HepG2 (cell line): ENCODE measurements around the gene PLPPR3. TPM values are rescaled to one million over a fixed set of nuclear protein-coding genes. Genes with fewer than 3 reads are reported as not detected.
A peak's percentile ranks its signal among the peaks of the same experiment; 100 is the strongest.

ENCODE experiments used
- FIP1L1 ChIP-seq: fragments of 200-400 bp; formaldehyde crosslinking; IDR thresholded peaks from 2 replicates; pipeline ENCODE4 v1.6.1; 2018; ENCODE audit warnings: low read depth, mild to moderate bottlenecking, low read length, moderate library complexity, borderline replicate concordance; ENCODE audit not compliant: insufficient read depth
- HIVEP1 ChIP-seq: sonication (generic); formaldehyde crosslinking; IDR thresholded peaks from 2 replicates; pipeline ENCODE4 v1.4.0; 2020; ENCODE audit warnings: mild to moderate bottlenecking, missing genetic modification reagents
- KAT2B ChIP-seq: fragments of 150-350 bp; IDR thresholded peaks from 2 replicates; pipeline ENCODE4 v1.6.1; 2014; ENCODE audit warnings: low read depth, low read length, borderline replicate concordance
- NR3C1 ChIP-seq: sonication (generic); formaldehyde crosslinking; IDR thresholded peaks from 2 replicates; pipeline ENCODE4 v1.4.0; 2020; ENCODE audit warnings: missing genetic modification reagents
- ZFP41 ChIP-seq: sonication (generic); formaldehyde crosslinking; IDR thresholded peaks from 2 replicates; pipeline ENCODE4 v1.4.0; 2020; ENCODE audit warnings: mild to moderate bottlenecking, missing genetic modification reagents, borderline replicate concordance
- ZIK1 ChIP-seq: sonication (generic); formaldehyde crosslinking; IDR thresholded peaks from 2 replicates; pipeline ENCODE4 v1.5.0; 2020; ENCODE audit warnings: mild to moderate bottlenecking, low read depth, missing genetic modification reagents, borderline replicate concordance
- ZNF317 ChIP-seq: sonication (generic); formaldehyde crosslinking; IDR thresholded peaks from 2 replicates; pipeline ENCODE4 v1.5.0; 2020; ENCODE audit warnings: mild to moderate bottlenecking, missing genetic modification reagents
- ZNF350 ChIP-seq: sonication (generic); formaldehyde crosslinking; IDR thresholded peaks from 2 replicates; pipeline ENCODE4 v1.4.0; 2020; ENCODE audit warnings: mild to moderate bottlenecking, low read depth, missing genetic modification reagents, borderline replicate concordance
- ZNF432 ChIP-seq: sonication (generic); formaldehyde crosslinking; IDR thresholded peaks from 2 replicates; pipeline ENCODE4 v1.5.0; 2020; ENCODE audit warnings: missing genetic modification reagents, mild to moderate bottlenecking, borderline replicate concordance
- ZNF629 ChIP-seq: sonication (generic); formaldehyde crosslinking; conservative IDR thresholded peaks from 2 replicates; pipeline ENCODE4 v1.5.0; 2020; ENCODE audit warnings: missing genetic modification reagents
- ZNF792 ChIP-seq: IDR thresholded peaks from 2 replicates; pipeline ENCODE4 v1.6.1; 2016
- polyA plus RNA-seq, 8 experiments: library from polyadenylated mRNA; depleted of rRNA in 3 of 8; stranded (reverse) in 7 of 8; unstranded in 1 of 8; fragments of >200 nt; fragmentation: Illumina TruSeq in 4 of 8; extraction: Trizol in 4 of 8; gene quantifications; 2 replicates each; pipeline versions ENCODE4 v1.2.1 to v1.2.3, GENCODE V29; 2011 to 2016; ENCODE audit warnings: low read depth in 4 of 8, missing spikeins in 1 of 8, mixed read lengths in 1 of 8; ENCODE audit not compliant: insufficient read depth in 1 of 8
- total RNA-seq, 5 experiments: library from RNA; depleted of rRNA; stranded (reverse); fragments of >200 nt; fragmentation: Illumina TruSeq; extraction: Trizol; gene quantifications; 2 replicates each; pipeline ENCODE4 v1.2.3, GENCODE V29; 2016; ENCODE audit warnings: low read depth in 1 of 5
- TF ChIP-seq, protein P1 (sequence below): sonication (generic); formaldehyde crosslinking; IDR thresholded peaks from 2 replicates; pipeline ENCODE4 v1.8.1; 2023; ENCODE audit warnings: mild to moderate bottlenecking, moderate library complexity, missing genetic modification reagents
- TF ChIP-seq, protein P2 (sequence below): sonication (generic); formaldehyde crosslinking; IDR thresholded peaks from 2 replicates; pipeline ENCODE4 v1.4.0; 2020; ENCODE audit warnings: missing genetic modification reagents
- TF ChIP-seq, protein P3 (sequence below): sonication (generic); formaldehyde crosslinking; IDR thresholded peaks from 2 replicates; pipeline ENCODE4 v1.4.0; 2020; ENCODE audit warnings: missing genetic modification reagents
- TF ChIP-seq, protein P4 (sequence below): sonication (generic); formaldehyde crosslinking; IDR thresholded peaks from 2 replicates; pipeline ENCODE4 v1.4.0; 2020; ENCODE audit warnings: mild to moderate bottlenecking, missing genetic modification reagents

Gene PLPPR3
- total and polyA plus RNA-seq, 2 of the 13 experiments (the other 11 are each of a cell fraction or from before 2014, with no cell fraction given): 0.07 to 0.16 TPM

DNA sequence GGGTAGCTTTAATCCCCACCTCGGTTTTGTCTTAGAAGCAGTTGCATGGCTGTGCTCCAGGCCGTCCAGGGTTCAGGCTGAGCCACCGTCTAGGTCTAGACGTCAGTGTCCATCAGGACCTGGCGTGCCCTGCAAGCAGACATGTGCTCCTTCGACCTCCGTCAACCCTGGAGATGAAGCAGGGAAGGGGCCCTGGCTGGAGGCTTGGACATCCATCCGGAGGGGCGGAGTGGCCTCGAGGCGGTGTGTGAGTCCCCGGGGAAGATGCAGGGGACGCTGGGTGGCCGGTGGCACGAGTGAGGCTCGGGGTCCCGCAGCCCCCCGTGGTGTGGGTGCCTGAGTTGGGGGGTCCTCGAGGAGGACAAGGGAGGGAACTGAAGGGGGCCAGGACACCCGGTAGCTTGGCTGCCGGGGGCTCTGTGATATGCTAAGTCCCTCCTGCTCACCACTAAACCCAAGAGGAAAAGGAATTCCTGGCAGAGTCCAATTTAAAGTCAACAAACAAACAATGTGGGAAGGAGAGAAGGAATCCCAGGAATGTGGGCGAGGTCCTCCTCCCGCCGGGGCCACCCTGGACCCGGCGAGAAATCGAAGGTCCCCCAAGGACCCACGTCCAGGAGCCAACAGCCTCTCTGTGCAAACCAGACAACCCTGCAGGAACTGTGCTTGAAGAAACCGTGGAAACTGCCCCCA lies 39.4 kb downstream of the PLPPR3 start (continued):
- TF ChIP-seq, protein P1, sequence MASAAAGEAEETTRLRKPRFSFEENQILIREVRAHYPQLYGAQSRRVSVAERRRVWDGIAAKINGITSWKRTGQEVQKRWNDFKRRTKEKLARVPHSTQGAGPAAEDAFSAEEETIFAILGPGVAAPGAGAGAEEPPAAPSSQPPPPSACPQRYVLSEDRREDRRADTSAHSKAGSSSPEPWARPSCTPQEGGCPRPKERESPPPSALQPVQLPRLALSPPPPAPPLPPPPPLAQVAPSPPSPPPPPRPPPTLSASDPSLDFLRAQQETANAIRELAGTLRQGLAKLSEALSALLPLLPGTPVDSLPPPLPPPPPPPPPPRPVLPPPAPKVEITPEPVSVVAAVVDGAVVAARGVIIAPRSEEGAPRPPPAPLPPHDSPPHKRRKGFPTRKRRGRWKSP (CRISPR knock-in tag): no peak
- TF ChIP-seq KAT2B (no peak), HIVEP1 (peak; percentile 15; the same call in 1 of the 2 replicates), ZFP41 (CRISPR knock-in tag) (no peak), ZNF629 (no peak), FIP1L1 (no peak), ZIK1 (CRISPR knock-in tag) (no peak), ZNF432 (CRISPR knock-in tag) (no peak), ZNF792 (CRISPR knock-in tag) (peak; percentile 76), ZNF317 (no peak), NR3C1 (CRISPR knock-in tag) (no peak), ZNF350 (CRISPR knock-in tag) (peak; percentile 65)
- TF ChIP-seq, protein P2, sequence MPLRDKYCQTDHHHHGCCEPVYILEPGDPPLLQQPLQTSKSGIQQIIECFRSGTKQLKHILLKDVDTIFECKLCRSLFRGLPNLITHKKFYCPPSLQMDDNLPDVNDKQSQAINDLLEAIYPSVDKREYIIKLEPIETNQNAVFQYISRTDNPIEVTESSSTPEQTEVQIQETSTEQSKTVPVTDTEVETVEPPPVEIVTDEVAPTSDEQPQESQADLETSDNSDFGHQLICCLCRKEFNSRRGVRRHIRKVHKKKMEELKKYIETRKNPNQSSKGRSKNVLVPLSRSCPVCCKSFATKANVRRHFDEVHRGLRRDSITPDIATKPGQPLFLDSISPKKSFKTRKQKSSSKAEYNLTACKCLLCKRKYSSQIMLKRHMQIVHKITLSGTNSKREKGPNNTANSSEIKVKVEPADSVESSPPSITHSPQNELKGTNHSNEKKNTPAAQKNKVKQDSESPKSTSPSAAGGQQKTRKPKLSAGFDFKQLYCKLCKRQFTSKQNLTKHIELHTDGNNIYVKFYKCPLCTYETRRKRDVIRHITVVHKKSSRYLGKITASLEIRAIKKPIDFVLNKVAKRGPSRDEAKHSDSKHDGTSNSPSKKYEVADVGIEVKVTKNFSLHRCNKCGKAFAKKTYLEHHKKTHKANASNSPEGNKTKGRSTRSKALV (CRISPR knock-in tag): no peak; the same call in 1 of the 2 replicates
- TF ChIP-seq, protein P3, sequence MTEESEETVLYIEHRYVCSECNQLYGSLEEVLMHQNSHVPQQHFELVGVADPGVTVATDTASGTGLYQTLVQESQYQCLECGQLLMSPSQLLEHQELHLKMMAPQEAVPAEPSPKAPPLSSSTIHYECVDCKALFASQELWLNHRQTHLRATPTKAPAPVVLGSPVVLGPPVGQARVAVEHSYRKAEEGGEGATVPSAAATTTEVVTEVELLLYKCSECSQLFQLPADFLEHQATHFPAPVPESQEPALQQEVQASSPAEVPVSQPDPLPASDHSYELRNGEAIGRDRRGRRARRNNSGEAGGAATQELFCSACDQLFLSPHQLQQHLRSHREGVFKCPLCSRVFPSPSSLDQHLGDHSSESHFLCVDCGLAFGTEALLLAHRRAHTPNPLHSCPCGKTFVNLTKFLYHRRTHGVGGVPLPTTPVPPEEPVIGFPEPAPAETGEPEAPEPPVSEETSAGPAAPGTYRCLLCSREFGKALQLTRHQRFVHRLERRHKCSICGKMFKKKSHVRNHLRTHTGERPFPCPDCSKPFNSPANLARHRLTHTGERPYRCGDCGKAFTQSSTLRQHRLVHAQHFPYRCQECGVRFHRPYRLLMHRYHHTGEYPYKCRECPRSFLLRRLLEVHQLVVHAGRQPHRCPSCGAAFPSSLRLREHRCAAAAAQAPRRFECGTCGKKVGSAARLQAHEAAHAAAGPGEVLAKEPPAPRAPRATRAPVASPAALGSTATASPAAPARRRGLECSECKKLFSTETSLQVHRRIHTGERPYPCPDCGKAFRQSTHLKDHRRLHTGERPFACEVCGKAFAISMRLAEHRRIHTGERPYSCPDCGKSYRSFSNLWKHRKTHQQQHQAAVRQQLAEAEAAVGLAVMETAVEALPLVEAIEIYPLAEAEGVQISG (CRISPR knock-in tag): peak; percentile 14; the same call in 1 of the 2 replicates
- TF ChIP-seq, protein P4, sequence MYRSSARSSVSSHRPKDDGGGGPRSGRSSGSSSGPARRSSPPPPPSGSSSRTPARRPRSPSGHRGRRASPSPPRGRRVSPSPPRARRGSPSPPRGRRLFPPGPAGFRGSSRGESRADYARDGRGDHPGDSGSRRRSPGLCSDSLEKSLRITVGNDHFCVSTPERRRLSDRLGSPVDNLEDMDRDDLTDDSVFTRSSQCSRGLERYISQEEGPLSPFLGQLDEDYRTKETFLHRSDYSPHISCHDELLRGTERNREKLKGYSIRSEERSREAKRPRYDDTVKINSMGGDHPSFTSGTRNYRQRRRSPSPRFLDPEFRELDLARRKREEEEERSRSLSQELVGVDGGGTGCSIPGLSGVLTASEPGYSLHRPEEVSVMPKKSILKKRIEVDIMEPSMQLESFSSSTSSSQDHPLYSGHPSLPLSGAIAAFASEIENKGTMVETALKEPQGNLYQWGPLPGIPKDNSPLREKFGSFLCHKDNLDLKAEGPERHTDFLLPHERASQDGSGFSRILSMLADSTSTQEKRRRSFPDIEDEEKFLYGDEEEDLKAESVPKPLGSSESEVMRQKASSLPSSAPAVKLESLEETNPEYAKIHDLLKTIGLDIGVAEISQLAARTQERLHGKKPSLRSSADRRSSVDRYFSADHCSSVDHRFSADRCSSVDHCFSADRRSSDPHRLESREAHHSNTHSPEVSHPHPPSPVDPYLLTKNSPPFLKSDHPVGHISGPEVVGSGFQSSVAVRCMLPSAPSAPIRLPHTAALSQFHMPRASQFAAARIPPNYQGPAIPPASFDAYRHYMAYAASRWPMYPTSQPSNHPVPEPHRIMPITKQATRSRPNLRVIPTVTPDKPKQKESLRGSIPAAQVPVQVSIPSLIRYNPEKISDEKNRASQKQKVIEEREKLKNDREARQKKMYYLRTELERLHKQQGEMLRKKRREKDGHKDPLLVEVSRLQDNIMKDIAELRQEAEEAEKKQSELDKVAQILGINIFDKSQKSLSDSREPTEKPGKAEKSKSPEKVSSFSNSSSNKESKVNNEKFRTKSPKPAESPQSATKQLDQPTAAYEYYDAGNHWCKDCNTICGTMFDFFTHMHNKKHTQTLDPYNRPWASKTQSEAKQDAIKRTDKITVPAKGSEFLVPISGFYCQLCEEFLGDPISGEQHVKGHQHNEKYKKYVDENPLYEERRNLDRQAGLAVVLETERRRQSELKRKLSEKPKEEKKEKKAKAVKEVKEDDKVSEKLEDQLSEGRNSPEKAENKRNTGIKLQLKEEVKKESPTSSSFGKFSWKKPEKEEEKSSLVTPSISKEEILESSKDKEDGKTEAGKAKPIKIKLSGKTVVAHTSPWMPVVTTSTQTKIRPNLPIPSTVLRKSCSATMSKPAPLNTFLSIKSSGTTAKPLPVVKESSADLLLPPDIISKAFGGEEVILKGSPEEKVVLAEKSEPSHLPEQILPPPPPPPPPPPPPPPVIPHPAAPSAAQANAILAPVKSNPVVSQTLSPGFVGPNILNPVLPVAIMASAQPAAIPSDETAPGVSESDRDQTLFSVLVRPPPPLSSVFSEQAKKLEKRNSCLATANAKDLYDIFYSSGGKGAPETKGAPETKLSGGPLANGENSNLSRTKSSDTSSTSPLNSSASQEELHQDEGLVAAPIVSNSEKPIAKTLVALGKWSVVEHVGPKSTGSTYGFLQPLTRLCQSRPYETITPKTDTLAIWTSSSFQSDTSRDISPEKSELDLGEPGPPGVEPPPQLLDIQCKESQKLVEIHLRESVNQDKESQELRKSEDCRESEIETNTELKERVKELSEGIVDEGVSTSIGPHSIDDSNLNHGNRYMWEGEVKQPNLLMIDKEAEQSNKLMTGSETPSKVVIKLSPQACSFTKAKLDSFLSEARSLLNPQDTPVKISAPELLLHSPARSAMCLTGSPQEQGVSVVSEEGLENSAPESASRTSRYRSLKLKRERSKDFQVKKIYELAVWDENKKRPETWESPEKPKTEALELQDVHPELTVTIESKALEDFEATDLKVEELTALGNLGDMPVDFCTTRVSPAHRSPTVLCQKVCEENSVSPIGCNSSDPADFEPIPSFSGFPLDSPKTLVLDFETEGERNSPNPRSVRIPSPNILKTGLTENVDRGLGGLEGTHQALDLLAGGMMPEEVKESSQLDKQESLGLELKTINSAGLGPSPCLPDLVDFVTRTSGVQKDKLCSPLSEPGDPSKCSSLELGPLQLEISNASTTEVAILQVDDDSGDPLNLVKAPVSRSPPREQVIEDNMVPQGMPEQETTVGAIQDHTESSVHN (CRISPR knock-in tag): no peak
